Upper lobe of right lung (tissue), 1 donor: ENCODE measurements around the gene ADAP1. TPM values are rescaled to one million over a fixed set of nuclear protein-coding genes. Genes with fewer than 3 reads are reported as not detected.

Experiments used
- ATAC-seq: fragments of 200-7000 bp; cut with Tn5 transposase; one replicate; pipeline ENCODE4 v1.9.1; 2020; ENCODE audit warnings: mild to moderate bottlenecking, moderate library complexity
- DNase-seq: peaks from one replicate; pipeline ENCODE4 v3.0.0-alpha.2; 2020
- H3K27ac ChIP-seq: fragments of 200-600 bp; one replicate; pipeline ENCODE4 v1.8.0; 2022
- H3K27me3 ChIP-seq: fragments of 200-600 bp; one replicate; pipeline ENCODE4 v1.8.0; 2022; ENCODE audit warnings: mild to moderate bottlenecking
- H3K36me3 ChIP-seq: fragments of 200-600 bp; one replicate; pipeline ENCODE4 v1.8.0; 2022
- H3K4me1 ChIP-seq: fragments of 200-600 bp; one replicate; pipeline ENCODE4 v1.8.0; 2022
- H3K4me3 ChIP-seq: fragments of 200-600 bp; one replicate; pipeline ENCODE4 v1.8.0; 2022; ENCODE audit warnings: mild to moderate bottlenecking
- H3K9me3 ChIP-seq: fragments of 200-600 bp; one replicate; pipeline ENCODE4 v1.8.0; 2022
- CTCF ChIP-seq: fragments of 200-600 bp; IDR thresholded peaks from one replicate; pipeline ENCODE4 v1.8.0; 2022; ENCODE audit warnings: antibody characterized with exemption
- intact Hi-C: fragments of 100-400 bp; cut with DNase I; formaldehyde crosslinking; loops from one replicate; pipeline ENCODE4 v1.11.0; 2022
- total RNA-seq: library from RNA; stranded (reverse); fragmentation: NEBNext Ultra II Directional; extraction: Animal tissue kit (Norgen Biotek cat#: 25700); gene quantifications from one replicate; pipeline ENCODE4 v1.2.1, GENCODE V29; 2021
- donor health status: DM: no; HTN: yes; CAD: no; lungs with severe emphysema.

The ADAP1 gene
- total RNA-seq, 1 donor from 2014 or later: 30.7 TPM

GRCh38 chr7:981793-982510 lies 27.5 kb upstream of the ADAP1 start:
- no peak for ATAC-seq
- Histone ChIP-seq H3K9me3 (no peaks in the 10 kb centered on the region), H3K36me3 (no peaks in the 10 kb centered on the region), H3K27ac (no peak overlapping the region), H3K4me3 (no peak overlapping the region), H3K27me3 (peaks cover 19% of the 10 kb centered on the region), H3K4me1 (no peaks in the 10 kb centered on the region)
- no peak for TF ChIP-seq CTCF
- peak; percentile 63 for DNase-seq
- intact Hi-C loops: no loop called here

- Histone ChIP-seq H3K9me3 (no peaks in the 10 kb centered on the region), H3K4me3 (no peak overlapping the region), H3K36me3 (no peaks in the 10 kb centered on the region), H3K27ac (no peak overlapping the region), H3K4me1 (no peaks in the 10 kb centered on the region), H3K27me3 (peaks cover 8% of the 10 kb centered on the region)
- no peak for ATAC-seq
- no peak for TF ChIP-seq CTCF
- intact Hi-C loops: no loop called here
- no peak for DNase-seq
Observed at GRCh38 chr7:979886-980571, 25.5 kb upstream of the ADAP1 start.

- no peak for TF ChIP-seq CTCF
- H3K4me3 ChIP-seq: no peak overlapping the region
- ATAC-seq: no peak
- no peak for DNase-seq
- peaks cover under 1% of the 10 kb centered on the region for H3K27me3 ChIP-seq
- intact Hi-C loops: no loop called here
- no peaks in the 10 kb centered on the region for H3K9me3 ChIP-seq
- H3K4me1 ChIP-seq: peaks cover 5% of the 10 kb centered on the region
- no peak overlapping the region for H3K27ac ChIP-seq
- H3K36me3 ChIP-seq: no peaks in the 10 kb centered on the region
Observed at GRCh38 chr7:979151-979550, 24.7 kb upstream of the ADAP1 start.

GRCh38 chr7:978416-979091 lies 24.1 kb upstream of the ADAP1 start:
- no peak for TF ChIP-seq CTCF
- peaks cover under 1% of the 10 kb centered on the region for H3K36me3 ChIP-seq
- DNase-seq (no peak), ATAC-seq (no peak)
- H3K4me1 ChIP-seq: peaks cover 11% of the 10 kb centered on the region
- H3K9me3 ChIP-seq: no peaks in the 10 kb centered on the region
- H3K27ac ChIP-seq: no peak overlapping the region
- intact Hi-C loops: no loop called here
- no peak overlapping the region for H3K4me3 ChIP-seq
- H3K27me3 ChIP-seq: no peaks in the 10 kb centered on the region

GRCh38 chr7:978049-978346 lies 23.5 kb upstream of the ADAP1 start:
- peaks cover 16% of the 10 kb centered on the region for H3K4me1 ChIP-seq
- no peak for TF ChIP-seq CTCF
- no peaks in the 10 kb centered on the region for H3K9me3 ChIP-seq
- H3K27me3 ChIP-seq: no peaks in the 10 kb centered on the region
- peaks cover 6% of the 10 kb centered on the region for H3K36me3 ChIP-seq
- H3K4me3 ChIP-seq: no peak overlapping the region
- intact Hi-C loops: no loop called here
- ATAC-seq (no peak), DNase-seq (no peak)
- H3K27ac ChIP-seq: no peak overlapping the region
